GM12864 (cell line): Measurements from ENCODE around the gene EPAS1.

Experiments used
- DNase-seq: peaks from one replicate; pipeline ENCODE4 v3.0.0-alpha.2; 2011; ENCODE audit warnings: low read depth
- H3K4me3 ChIP-seq: 2 replicates; pipeline ENCODE4 v1.5.1; 2011; ENCODE audit warnings: mild to moderate bottlenecking, low read depth, low read length, control low read depth
- TF ChIP-seq, protein P1 (sequence below): IDR thresholded peaks from 2 replicates; pipeline ENCODE4 v1.5.1; 2011; ENCODE audit warnings: low read depth, mild to moderate bottlenecking, moderate library complexity, low read length, control low read depth, inconsistent platforms; ENCODE audit errors: missing control alignments

The EPAS1 gene

GRCh38 chr2:46384457-46384815 is 87.2 kb downstream of the EPAS1 start:
- DNase-seq = no peak
- no peak overlapping the region for H3K4me3 ChIP-seq
- TF ChIP-seq, protein P1, sequence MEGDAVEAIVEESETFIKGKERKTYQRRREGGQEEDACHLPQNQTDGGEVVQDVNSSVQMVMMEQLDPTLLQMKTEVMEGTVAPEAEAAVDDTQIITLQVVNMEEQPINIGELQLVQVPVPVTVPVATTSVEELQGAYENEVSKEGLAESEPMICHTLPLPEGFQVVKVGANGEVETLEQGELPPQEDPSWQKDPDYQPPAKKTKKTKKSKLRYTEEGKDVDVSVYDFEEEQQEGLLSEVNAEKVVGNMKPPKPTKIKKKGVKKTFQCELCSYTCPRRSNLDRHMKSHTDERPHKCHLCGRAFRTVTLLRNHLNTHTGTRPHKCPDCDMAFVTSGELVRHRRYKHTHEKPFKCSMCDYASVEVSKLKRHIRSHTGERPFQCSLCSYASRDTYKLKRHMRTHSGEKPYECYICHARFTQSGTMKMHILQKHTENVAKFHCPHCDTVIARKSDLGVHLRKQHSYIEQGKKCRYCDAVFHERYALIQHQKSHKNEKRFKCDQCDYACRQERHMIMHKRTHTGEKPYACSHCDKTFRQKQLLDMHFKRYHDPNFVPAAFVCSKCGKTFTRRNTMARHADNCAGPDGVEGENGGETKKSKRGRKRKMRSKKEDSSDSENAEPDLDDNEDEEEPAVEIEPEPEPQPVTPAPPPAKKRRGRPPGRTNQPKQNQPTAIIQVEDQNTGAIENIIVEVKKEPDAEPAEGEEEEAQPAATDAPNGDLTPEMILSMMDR = no peak

DNA sequence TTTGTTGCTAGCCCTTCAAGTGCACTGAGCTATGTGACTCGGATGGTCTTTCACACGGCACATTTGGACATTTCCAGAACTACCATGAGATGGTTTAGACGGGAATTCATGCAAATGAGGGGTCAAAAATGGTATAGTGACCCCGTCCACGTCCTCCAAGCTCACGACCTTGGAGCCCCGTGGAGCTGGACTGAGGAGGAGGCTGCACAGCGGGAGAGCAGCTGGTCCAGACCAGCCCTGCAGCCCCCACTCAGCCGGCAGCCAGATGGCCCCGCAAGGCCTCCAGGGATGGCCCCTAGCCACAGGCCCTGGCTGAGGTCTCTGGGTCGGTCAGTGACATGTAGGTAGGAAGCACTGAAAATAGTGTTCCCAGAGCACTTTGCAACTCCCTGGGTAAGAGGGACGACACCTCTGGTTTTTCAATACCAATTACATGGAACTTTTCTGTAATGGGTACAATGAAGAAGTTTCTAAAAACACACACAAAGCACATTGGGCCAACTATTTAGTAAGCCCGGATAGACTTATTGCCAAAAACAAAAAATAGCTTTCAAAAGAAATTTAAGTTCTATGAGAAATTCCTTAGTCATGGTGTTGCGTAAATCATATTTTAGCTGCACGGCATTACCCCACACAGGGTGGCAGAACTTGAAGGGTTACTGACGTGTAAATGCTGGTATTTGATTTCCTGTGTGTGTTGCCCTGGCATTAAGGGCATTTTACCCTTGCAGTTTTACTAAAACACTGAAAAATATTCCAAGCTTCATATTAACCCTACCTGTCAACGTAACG is 88.8 kb downstream of the EPAS1 start:
- H3K4me3 ChIP-seq = no peak overlapping the region
- TF ChIP-seq, protein P1 = no peak
- DNase-seq = no peak

- H3K4me3 ChIP-seq = no peak overlapping the region
- TF ChIP-seq, protein P1 = no peak
- no peak for DNase-seq
Measured at GRCh38 chr2:46386763-46387162, 89.6 kb downstream of the EPAS1 start.

DNA sequence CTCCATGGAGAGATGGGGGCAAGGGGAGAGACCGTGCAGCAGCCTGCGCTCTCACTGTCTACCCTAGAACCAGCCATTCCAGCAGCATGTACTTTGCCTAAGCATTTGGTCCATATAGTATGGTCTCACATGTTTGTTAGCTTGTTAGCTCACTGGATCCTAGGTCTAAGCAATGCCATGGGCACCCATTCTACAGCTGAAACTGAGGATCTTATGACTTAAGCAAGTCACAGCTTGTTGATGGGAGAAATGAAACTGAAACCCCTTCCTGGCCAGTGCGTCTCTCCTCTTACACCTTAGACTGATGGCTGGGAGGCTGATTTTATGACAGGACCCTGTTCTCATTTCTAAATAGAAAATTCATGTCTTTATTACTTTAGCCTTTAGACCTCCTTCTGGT is 90.1 kb downstream of the EPAS1 start:
- TF ChIP-seq, protein P1 = no peak

DNA sequence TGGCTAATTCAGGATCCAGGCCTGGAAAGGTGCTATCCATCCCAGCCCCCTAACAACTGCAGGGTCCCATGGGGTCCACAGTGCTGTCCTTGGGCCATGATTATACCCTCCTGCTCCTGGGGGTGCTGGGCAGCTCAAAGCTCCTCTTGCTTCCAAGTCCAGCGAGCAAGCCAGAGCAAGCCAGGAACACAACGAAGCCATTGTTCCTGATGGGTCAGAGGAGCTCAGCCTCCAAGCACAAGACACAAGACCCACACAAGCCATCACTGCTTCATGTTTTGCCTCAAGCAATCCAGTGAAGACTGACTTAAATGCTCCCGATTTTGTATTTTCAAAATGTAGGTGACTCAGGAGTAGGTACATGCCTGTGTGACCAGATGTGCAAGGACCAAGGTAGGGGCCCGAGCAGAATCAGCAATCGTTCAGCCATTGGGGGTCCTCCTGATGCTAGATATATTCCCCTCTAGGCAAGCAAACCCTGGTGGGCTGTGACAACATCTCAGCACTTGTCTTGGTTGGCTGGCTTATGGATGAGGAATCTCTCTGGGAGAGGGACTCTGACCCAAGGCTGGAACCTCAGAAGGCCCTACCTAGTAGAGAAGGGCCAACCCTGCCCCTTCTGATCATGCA is 90.8 kb downstream of the EPAS1 start:
- DNase-seq = no peak

More for the DNA sequence above, 90.1 kb downstream of the EPAS1 start:
- DNase-seq = no peak
- H3K4me3 ChIP-seq = no peak overlapping the region

GRCh38 chr2:46388881-46389280 is 91.7 kb downstream of the EPAS1 start:
- TF ChIP-seq, protein P1 = no peak
- DNase-seq = no peak

More for the DNA sequence above, 90.8 kb downstream of the EPAS1 start:
- no peak overlapping the region for H3K4me3 ChIP-seq
- TF ChIP-seq, protein P1 = no peak

DNA sequence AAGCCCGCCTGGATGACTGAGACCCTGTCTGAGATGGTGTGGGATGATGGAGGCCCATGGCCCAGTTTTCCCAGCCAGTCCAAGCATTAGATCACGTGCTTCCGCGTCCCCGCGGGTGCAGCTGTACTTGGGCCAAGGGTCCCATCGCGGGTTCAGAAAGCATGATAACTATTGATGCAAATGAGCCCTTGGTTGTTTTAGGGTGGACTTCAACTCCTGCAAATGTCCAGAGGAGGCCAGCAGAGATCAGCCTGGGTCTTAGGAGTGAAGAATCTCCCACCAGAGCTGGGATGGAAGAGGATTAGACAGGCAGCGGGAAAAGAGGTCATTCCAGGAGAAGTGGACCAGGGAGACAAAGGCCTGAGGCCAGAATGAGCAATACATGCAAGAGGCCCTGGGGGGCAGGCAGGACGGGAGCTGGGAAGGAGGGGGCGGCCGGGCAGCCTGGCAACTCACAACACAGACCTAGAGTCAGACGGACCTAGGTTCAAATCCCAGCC is 92.3 kb downstream of the EPAS1 start:
- H3K4me3 ChIP-seq = no peak overlapping the region
- no peak for DNase-seq
- TF ChIP-seq, protein P1 = no peak

More at GRCh38 chr2:46388881-46389280, 91.7 kb downstream of the EPAS1 start:
- H3K4me3 ChIP-seq = no peak overlapping the region
